Fibroblast of lung (primary cell): ENCODE data around the gene NLRC3. TPM values are rescaled to one million over a fixed set of nuclear protein-coding genes. Genes with fewer than 3 reads are reported as not detected.

Source experiments
- DNase-seq, 2 donors: peaks; one replicate each; pipeline versions ENCODE4 v3.0.0 to v3.0.0-alpha.2; 2010; ENCODE audit warnings: low read depth in 2 of 2
- H2AFZ ChIP-seq: 2 replicates; pipeline ENCODE4 v1.5.1; 2012; ENCODE audit warnings: low read length, control low read depth, inconsistent platforms
- H3K27ac ChIP-seq: 2 replicates; pipeline ENCODE4 v1.5.1; 2011; ENCODE audit warnings: low read length, control low read depth; ENCODE audit not compliant: insufficient read depth
- H3K27me3 ChIP-seq: 2 replicates; pipeline ENCODE4 v1.5.1; 2011; ENCODE audit warnings: mild to moderate bottlenecking, low read length; ENCODE audit not compliant: control insufficient read depth, insufficient read depth
- H3K36me3 ChIP-seq: 2 replicates; pipeline ENCODE4 v1.5.1; 2011; ENCODE audit warnings: low read length; ENCODE audit not compliant: control insufficient read depth, insufficient read depth
- H3K4me1 ChIP-seq: 2 replicates; pipeline ENCODE4 v1.5.1; 2011; ENCODE audit warnings: low read length; ENCODE audit not compliant: control insufficient read depth, insufficient read depth; ENCODE audit errors: extremely low read depth
- H3K4me2 ChIP-seq: 2 replicates; pipeline ENCODE4 v1.5.1; 2011; ENCODE audit warnings: low read length, control low read depth; ENCODE audit not compliant: insufficient read depth; ENCODE audit errors: extremely low read depth
- H3K4me3 ChIP-seq, 4 experiments: fragments of 200-600 bp in 1 of 4; sonication (generic) in 1 of 4; replicated peaks in 1 of 4; 2 replicates each; pipeline ENCODE4 v1.5.1; 2011 to 2016; ENCODE audit warnings: low read length in 4 of 4, low read depth in 3 of 4, mild to moderate bottlenecking in 3 of 4, control low read depth in 2 of 4, inconsistent platforms in 1 of 4, mixed read lengths in 1 of 4; ENCODE audit not compliant: insufficient read depth in 1 of 4; ENCODE audit errors: control extremely low read depth in 1 of 4
- H3K79me2 ChIP-seq: 2 replicates; pipeline ENCODE4 v1.5.1; 2012; ENCODE audit warnings: mild to moderate bottlenecking, low read length, inconsistent platforms; ENCODE audit not compliant: control insufficient read depth, insufficient read depth
- H3K9ac ChIP-seq: 2 replicates; pipeline ENCODE4 v1.5.1; 2011; ENCODE audit warnings: mild to moderate bottlenecking, low read length, control low read depth; ENCODE audit not compliant: insufficient read depth
- H3K9me3 ChIP-seq: 2 replicates; pipeline ENCODE4 v1.5.1; 2012; ENCODE audit warnings: low read depth, low read length; ENCODE audit not compliant: control insufficient read depth, insufficient read depth
- H4K20me1 ChIP-seq: 2 replicates; pipeline ENCODE4 v1.5.1; 2011; ENCODE audit warnings: low read length; ENCODE audit not compliant: control insufficient read depth, insufficient read depth; ENCODE audit errors: extremely low read depth
- EZH2 ChIP-seq: IDR thresholded peaks from 2 replicates; pipeline ENCODE4 v1.5.1; 2012; ENCODE audit warnings: low read length, control low read depth, mild to moderate bottlenecking; ENCODE audit errors: missing control alignments
- polyA plus RNA-seq, 2 donors: library from polyadenylated mRNA; depleted of rRNA in 1 of 2; stranded (reverse) in 1 of 2; unstranded in 1 of 2; fragments of >200 nt; gene quantifications; 2 replicates each; pipeline ENCODE4 v1.2.1, GENCODE V29; 2011 to 2012; ENCODE audit warnings: missing spikeins in 1 of 2
- total RNA-seq: library from RNA; depleted of rRNA; stranded (reverse); fragments of >200 nt; gene quantifications from 2 replicates; pipeline ENCODE4 v1.2.1, GENCODE V29; 2014
- TF ChIP-seq, protein P1 (sequence below), 2 donors: IDR thresholded peaks in 1 of 2; conservative IDR thresholded peaks in 1 of 2; 1 replicate in 1 of 2; 2 replicates in 1 of 2; pipeline ENCODE4 v1.5.1; 2011 to 2012; ENCODE audit warnings: low read length in 2 of 2, control low read depth in 1 of 2, inconsistent platforms in 1 of 2, low read depth in 1 of 2, mild to moderate bottlenecking in 1 of 2

The NLRC3 gene
- total and polyA plus RNA-seq, 2 donors (not counting 1 experiment from before 2014, with no cell fraction given), result 0.17 TPM; not detected in 1

DNA sequence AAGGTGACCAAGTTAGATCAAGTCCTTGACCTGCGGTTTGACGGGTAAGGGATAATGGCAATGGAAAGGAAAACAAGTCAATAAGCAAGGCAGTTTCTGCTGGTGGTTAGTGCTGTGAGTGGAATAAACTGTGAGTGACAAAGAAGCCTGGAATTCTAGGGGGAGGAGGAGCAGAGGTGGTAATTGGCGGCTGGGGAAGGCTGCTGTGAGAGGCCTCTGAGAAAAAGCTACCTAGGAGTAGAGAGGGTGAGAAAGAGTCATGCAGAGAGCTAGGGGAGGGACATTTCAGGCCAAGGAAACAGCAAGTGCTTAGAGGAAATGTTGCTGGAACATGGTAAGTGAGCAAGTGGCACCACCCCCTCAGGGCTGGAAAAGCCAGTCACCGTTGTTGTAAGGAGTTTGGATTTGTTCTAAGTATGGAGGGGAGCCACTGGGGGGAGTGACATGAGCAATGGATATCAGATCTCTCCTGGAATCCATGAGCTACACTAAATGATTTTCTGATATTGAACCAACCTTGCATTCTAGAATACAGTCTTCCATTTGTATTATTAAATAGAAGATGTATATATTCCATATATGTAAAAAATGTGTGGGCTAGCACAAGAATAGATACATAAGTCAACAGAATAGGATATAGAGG, 6.7 kb downstream of the NLRC3 start:
- Histone ChIP-seq H3K27me3 (no peaks in the 10 kb centered on the region), H4K20me1 (no peaks in the 10 kb centered on the region), H3K36me3 (no peaks in the 10 kb centered on the region), H3K4me1 (no peaks in the 10 kb centered on the region), H3K9me3 (peaks cover 2% of the 10 kb centered on the region), H3K79me2 (no peaks in the 10 kb centered on the region), H3K9ac (no peak overlapping the region), H2AFZ (no peak overlapping the region), H3K27ac (no peak overlapping the region), H3K4me3 (no peak overlapping the region), H3K4me2 (no peak overlapping the region)
- no peak for DNase-seq
- TF ChIP-seq, protein P1, sequence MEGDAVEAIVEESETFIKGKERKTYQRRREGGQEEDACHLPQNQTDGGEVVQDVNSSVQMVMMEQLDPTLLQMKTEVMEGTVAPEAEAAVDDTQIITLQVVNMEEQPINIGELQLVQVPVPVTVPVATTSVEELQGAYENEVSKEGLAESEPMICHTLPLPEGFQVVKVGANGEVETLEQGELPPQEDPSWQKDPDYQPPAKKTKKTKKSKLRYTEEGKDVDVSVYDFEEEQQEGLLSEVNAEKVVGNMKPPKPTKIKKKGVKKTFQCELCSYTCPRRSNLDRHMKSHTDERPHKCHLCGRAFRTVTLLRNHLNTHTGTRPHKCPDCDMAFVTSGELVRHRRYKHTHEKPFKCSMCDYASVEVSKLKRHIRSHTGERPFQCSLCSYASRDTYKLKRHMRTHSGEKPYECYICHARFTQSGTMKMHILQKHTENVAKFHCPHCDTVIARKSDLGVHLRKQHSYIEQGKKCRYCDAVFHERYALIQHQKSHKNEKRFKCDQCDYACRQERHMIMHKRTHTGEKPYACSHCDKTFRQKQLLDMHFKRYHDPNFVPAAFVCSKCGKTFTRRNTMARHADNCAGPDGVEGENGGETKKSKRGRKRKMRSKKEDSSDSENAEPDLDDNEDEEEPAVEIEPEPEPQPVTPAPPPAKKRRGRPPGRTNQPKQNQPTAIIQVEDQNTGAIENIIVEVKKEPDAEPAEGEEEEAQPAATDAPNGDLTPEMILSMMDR (conservative IDR thresholded peaks at IDR 0.05 in 1 of 2, IDR thresholded peaks at IDR 0.05 in 1 of 2; ENCODE audit: low read depth in 1 of 2, low read length in 2 of 2), result no peak
- TF ChIP-seq EZH2, result no peak

DNA sequence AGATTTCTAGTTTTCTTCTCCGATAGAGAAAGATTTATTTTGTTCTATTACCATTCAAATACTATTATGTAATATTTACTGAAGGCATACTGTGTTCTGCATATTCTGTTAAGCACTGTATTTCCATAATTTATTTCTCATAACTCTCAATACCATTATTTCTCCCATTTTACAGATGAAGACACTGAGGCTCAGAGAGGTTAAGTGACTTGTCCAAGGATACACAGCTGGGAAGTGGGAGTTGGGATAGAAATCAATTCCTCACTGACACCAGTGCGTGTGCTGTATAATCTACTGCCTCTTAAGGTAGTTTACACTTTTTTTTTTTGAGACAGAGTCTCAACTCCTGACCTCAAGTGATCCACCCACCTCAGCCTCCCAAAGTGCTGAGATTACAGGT, 7.4 kb downstream of the NLRC3 start:
- Histone ChIP-seq H3K36me3 (no peaks in the 10 kb centered on the region), H4K20me1 (no peaks in the 10 kb centered on the region), H3K4me1 (no peaks in the 10 kb centered on the region), H3K27me3 (no peaks in the 10 kb centered on the region), H3K4me2 (no peak overlapping the region), H3K27ac (no peak overlapping the region), H3K9me3 (peaks cover 2% of the 10 kb centered on the region), H2AFZ (no peak overlapping the region), H3K9ac (no peak overlapping the region), H3K79me2 (no peaks in the 10 kb centered on the region), H3K4me3 (no peak overlapping the region)
- no peak for DNase-seq
- no peak for TF ChIP-seq EZH2
- TF ChIP-seq, protein P1 (conservative IDR thresholded peaks at IDR 0.05 in 1 of 2, IDR thresholded peaks at IDR 0.05 in 1 of 2; ENCODE audit: low read depth in 1 of 2, low read length in 2 of 2), result no peak

- TF ChIP-seq, protein P1 (conservative IDR thresholded peaks at IDR 0.05 in 1 of 2, IDR thresholded peaks at IDR 0.05 in 1 of 2; ENCODE audit: low read depth in 1 of 2, low read length in 2 of 2), result no peak
- no peak for TF ChIP-seq EZH2
- Histone ChIP-seq H3K4me1 (no peaks in the 10 kb centered on the region), H3K4me3 (no peak overlapping the region), H3K36me3 (no peaks in the 10 kb centered on the region), H3K9me3 (peaks cover 2% of the 10 kb centered on the region), H3K27me3 (no peaks in the 10 kb centered on the region), H2AFZ (no peak overlapping the region), H3K4me2 (no peak overlapping the region), H3K9ac (no peak overlapping the region), H3K27ac (no peak overlapping the region), H4K20me1 (no peaks in the 10 kb centered on the region), H3K79me2 (no peaks in the 10 kb centered on the region)
- DNase-seq, result no peak
Observed at GRCh38 chr16:3566990-3567389, 10.2 kb downstream of the NLRC3 start.
